Spleen (tissue), 7 donors: ENCODE results near the gene TMTC2.

ENCODE experiments used
- CTCF ChIP-seq, 11 experiments: fragments of 200-600 bp in 7 of 11; fragments of 450-650 bp in 4 of 11; sonication (generic) in 4 of 11; IDR thresholded peaks in 8 of 11; conservative IDR thresholded peaks in 3 of 11; 1 replicate in 7 of 11; 2 replicates in 4 of 11; pipeline versions ENCODE4 v1.4.0 to v1.8.0; 2016 to 2021; ENCODE audit warnings: antibody characterized with exemption in 11 of 11, inconsistent platforms in 4 of 11, mild to moderate bottlenecking in 1 of 11
- POLR2A ChIP-seq, 3 donors: fragments of 450-650 bp; IDR thresholded peaks; one replicate each; pipeline ENCODE4 v1.5.1; 2017; ENCODE audit warnings: antibody characterized with exemption in 3 of 3, mild to moderate bottlenecking in 1 of 3
- donor health status: DM: no; HTN: no; CAD: no; lungs with moderate emphysema.
- donor health status: DM: no; HTN: no; CAD: no.
- donor health status: DM: no; HTN: no; CAD: no.

DNA sequence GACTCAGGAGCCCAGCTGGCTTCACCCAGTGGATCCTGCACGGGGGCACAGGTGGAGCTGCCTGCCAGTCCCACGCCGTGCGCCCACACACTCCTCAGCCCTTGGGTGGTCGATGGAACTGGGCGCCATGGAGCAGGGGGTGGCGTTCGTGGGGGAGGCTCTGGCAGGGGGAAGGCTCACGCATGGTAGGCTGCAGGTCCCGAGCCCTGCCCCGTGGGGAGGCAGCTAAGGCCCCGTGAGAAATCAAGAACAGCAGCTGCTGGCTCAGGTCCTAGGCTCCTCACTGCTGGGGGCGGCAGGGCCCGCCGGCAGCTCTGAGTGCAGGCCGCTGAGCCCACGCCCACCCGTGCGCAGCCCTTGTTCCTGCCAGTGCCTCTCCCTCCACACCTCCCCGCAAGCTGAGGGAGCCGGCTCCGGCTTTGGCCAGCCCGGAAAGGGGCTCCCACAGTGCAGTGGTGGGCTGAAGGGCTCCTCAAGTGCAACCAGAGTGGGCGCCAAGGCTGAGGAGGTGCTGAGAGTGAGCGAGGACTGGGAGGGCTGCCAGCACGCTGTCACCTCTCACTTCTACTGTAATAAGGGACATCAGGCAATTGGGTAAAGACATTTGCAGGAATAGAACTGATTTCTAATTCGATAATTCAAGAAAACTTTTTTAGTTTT, 115.4 kb downstream of the TMTC2 start:
- TF ChIP-seq POLR2A (IDR thresholded peaks at IDR 0.05) (no peak), CTCF (IDR thresholded peaks at IDR 0.05 in 8 of 11, conservative IDR thresholded peaks at IDR 0.05 in 3 of 11) (no peak)
